ENCODE data around the gene SUPT20HL2. TPM values are rescaled to one million over a fixed set of nuclear protein-coding genes. Genes with fewer than 3 reads are reported as not detected.

Gene SUPT20HL2
- total and polyA plus RNA-seq, 2 of the 8 experiments (the other 6 are each of a cell fraction or from before 2014, with no cell fraction given), result not detected

GRCh38 chrX:24266996-24267395 lies 46.9 kb downstream of the SUPT20HL2 start:
- H2AFZ ChIP-seq (ENCODE audit: low read length), result no peak overlapping the region
- H3K9me3 ChIP-seq (ENCODE audit: insufficient read depth in 2 of 2, low read depth in 1 of 2, low read length in 1 of 2), result no peaks in the 10 kb centered on the region
- no peaks in the 10 kb centered on the region for H3K79me2 ChIP-seq (ENCODE audit: control insufficient read depth in 1 of 2, insufficient read depth in 2 of 2, low read length in 2 of 2)
- no peak overlapping the region for H4K8ac ChIP-seq (ENCODE audit: extremely low read depth, insufficient read depth, low read length)
- no peak overlapping the region for H2BK120ac ChIP-seq (replicated peaks; ENCODE audit: low read depth, low read length)
- no peak for TF ChIP-seq POLR2A (IDR thresholded peaks at IDR 0.05; ENCODE audit: control extremely low read depth in 1 of 2, low read depth in 2 of 2, low read length in 2 of 2)
- TF ChIP-seq SP2 (IDR thresholded peaks at IDR 0.05; ENCODE audit: low read length), result no peak
- H3K4me2 ChIP-seq (ENCODE audit: insufficient read depth in 1 of 2, low read depth in 2 of 2, low read length in 2 of 2), result no peak overlapping the region
- H3K79me1 ChIP-seq (ENCODE audit: low read depth, low read length), result no peaks in the 10 kb centered on the region
- no peaks in the 10 kb centered on the region for H3K27me3 ChIP-seq (replicated peaks in 1 of 4; ENCODE audit: control insufficient read depth in 3 of 4, extremely low read depth in 1 of 4, insufficient read depth in 3 of 4, low read length in 3 of 4)
- no peaks in the 10 kb centered on the region for H3K4me1 ChIP-seq (replicated peaks in 1 of 4; ENCODE audit: control insufficient read depth in 3 of 4, insufficient read depth in 4 of 4, low read length in 3 of 4)
- H3K4ac ChIP-seq (replicated peaks; ENCODE audit: insufficient read length, low read depth, low read length), result no peak overlapping the region
- no peak overlapping the region for H3K4me3 ChIP-seq (ENCODE audit: extremely low read depth in 1 of 4, insufficient read depth in 2 of 4, low read depth in 3 of 4, low read length in 4 of 4)
- no peak overlapping the region for H3K23ac ChIP-seq (ENCODE audit: insufficient read length)
- ChIA-PET CTCF (ENCODE audit: partially characterized antibody) (no interaction called here), POLR2A (ENCODE audit: partially characterized antibody) (no interaction called here)
- no peaks in the 10 kb centered on the region for H3K36me3 ChIP-seq (ENCODE audit: control insufficient read depth in 2 of 4, insufficient read depth in 4 of 4, low read length in 3 of 4)
- no peak overlapping the region for H3K14ac ChIP-seq (ENCODE audit: insufficient read length)
- FAIRE-seq (no peak), DNase-seq (ENCODE audit: low read depth in 1 of 2, low spot score in 2 of 2) (no peak)
- H3K18ac ChIP-seq (ENCODE audit: extremely low read depth, low read length), result no peak overlapping the region
- H4K5ac ChIP-seq (ENCODE audit: insufficient read length, low read depth, low read length), result no peak overlapping the region
- no peak overlapping the region for H2BK5ac ChIP-seq (ENCODE audit: low read depth, low read length)
- H3K56ac ChIP-seq (replicated peaks; ENCODE audit: insufficient read length, low read depth, low read length), result no peak overlapping the region
- no peaks in the 10 kb centered on the region for H3K23me2 ChIP-seq (ENCODE audit: low read depth, low read length)
- no peak overlapping the region for H2AK5ac ChIP-seq (ENCODE audit: low read depth, low read length)
- H3K9ac ChIP-seq (replicated peaks in 1 of 4; ENCODE audit: extremely low read depth in 1 of 4, low read depth in 3 of 4, low read length in 3 of 4), result no peak overlapping the region
- no peak overlapping the region for H2BK15ac ChIP-seq (ENCODE audit: low read length)
- WGBS, 2 experiments (ENCODE audit: extremely low coverage in 1 of 2, insufficient coverage in 1 of 2, insufficient read length in 1 of 2, insufficient replicate concordance in 2 of 2, low coverage in 1 of 2, low lambda C conversion rate in 2 of 2, missing lambda C conversion rate in 1 of 2), result 82% methylated on average over 4 of the region's 4 CpGs; no CpG with 5 or more reads in 1 of the 2 experiments
- no peak overlapping the region for H4K91ac ChIP-seq (replicated peaks; ENCODE audit: insufficient read length, low read length)
- H4K20me1 ChIP-seq (replicated peaks in 1 of 2; ENCODE audit: control insufficient read depth in 1 of 2, insufficient read depth in 2 of 2, low read length in 2 of 2), result no peaks in the 10 kb centered on the region
- no peak overlapping the region for H2BK12ac ChIP-seq (ENCODE audit: low read depth, low read length)
- H3K27ac ChIP-seq (ENCODE audit: low read depth, low read length), result no peak overlapping the region
- H2BK20ac ChIP-seq (ENCODE audit: low read length), result no peak overlapping the region
